ENCODE data around the gene ZNF304. TPM values are rescaled to one million over a fixed set of nuclear protein-coding genes. Genes with fewer than 3 reads are reported as not detected.

ZNF304 gene
- total and polyA plus RNA-seq, 9 of the 15 experiments (the other 6 are each of a cell fraction or from before 2014, with no cell fraction given) = 0.82 to 5.5 (median 3.6) TPM

- TF ChIP-seq POLR2B (IDR thresholded peaks at IDR 0.05; ENCODE audit: low read depth, partially characterized antibody) = no peak
Measured at GRCh38 chr19:57389194-57389729, 38.2 kb downstream of the ZNF304 start (continued).

- Histone ChIP-seq H3K36me3 (ENCODE audit: control insufficient read depth, insufficient read depth, low read length) (no peaks in the 10 kb centered on the region), H3K9me1 (ENCODE audit: control insufficient read depth, insufficient read depth, low read length) (no peaks in the 10 kb centered on the region), H3K27me3 (ENCODE audit: control insufficient read depth in 2 of 2, insufficient read depth in 2 of 2, low read length in 2 of 2) (no peaks in the 10 kb centered on the region), H3K4me2 (ENCODE audit: insufficient read depth, low read length) (peak within 1 kb of the TSS; percentile 93), H3K9ac (ENCODE audit: insufficient read depth in 1 of 2, low read depth in 2 of 2, low read length in 2 of 2) (peak within 1 kb of the TSS; percentile 75 to 93), H3K4me1 (replicated peaks in 1 of 2; ENCODE audit: control insufficient read depth in 2 of 2, insufficient read depth in 2 of 2, low read length in 2 of 2) (peaks cover 4 to 6% of the 10 kb centered on the region in 2 experiments; a peak in 4 of 5 replicates), H3K9me3 (replicated peaks; ENCODE audit: control insufficient read depth, insufficient read depth, low read depth, low read length) (peaks cover 6% of the 10 kb centered on the region), H3K4me3 (peak within 1 kb of the TSS; percentile 61), H2AFZ (ENCODE audit: low read depth, low read length) (peak within 1 kb of the TSS; percentile 99), H4K20me1 (replicated peaks; ENCODE audit: control insufficient read depth, insufficient read depth, low read length) (no peaks in the 10 kb centered on the region), H3K79me2 (ENCODE audit: control insufficient read depth, insufficient read depth, low read length) (peaks cover 24% of the 10 kb centered on the region), H3K27ac (ENCODE audit: extremely low read depth, low read depth, low read length) (peak within 1 kb of the TSS; percentile 83)
- CTCF ChIA-PET (ENCODE audit: low intra/inter-chr PET ratio) = no interaction called here
- peak; percentile 99 for ATAC-seq
- POLR2A ChIA-PET = interaction anchor here (0.5 to 1.1 kb wide), 10 partner anchors 9 to 1179 kb away, joined by 3 to 4 read pairs (median 3); partner anchors contain the start of genes TRAPPC2B, ZNF17 and ZNF547
- intact Hi-C loops (cut with micrococcal nuclease) = no loop called here
- DNase-seq (ENCODE audit: extremely low read depth in 1 of 4, low spot score in 3 of 4) = peak; percentile 89 to 96 (median 92)
- FAIRE-seq = peak; percentile 100
- BruUV-seq (replicated peaks) = TSS peak; percentile 63
- in situ Hi-C loops (cut with MboI) = no loop called here
- WGBS (ENCODE audit: insufficient coverage, low coverage, missing lambda C conversion rate) = 1% methylated on average over 48 of the region's 50 CpGs
- TF ChIP-seq JUNB (CRISPR knock-in tag; conservative IDR thresholded peaks at IDR 0.05) (peak; percentile 63; the same call in 1 of the 2 replicates), SPI1 (IDR thresholded peaks at IDR 0.05; ENCODE audit: borderline replicate concordance, low read depth, low read length) (peak; percentile 25; the same call in 1 of the 2 replicates), PML (IDR thresholded peaks at IDR 0.05; ENCODE audit: low read length) (0 out of 2 replicates have a peak, but pooled peaks have one; percentile 38), ZBTB17 (CRISPR knock-in tag; IDR thresholded peaks at IDR 0.05) (0 out of 2 replicates have a peak, but pooled peaks have one; percentile 31), ZFX (CRISPR knock-in tag; IDR thresholded peaks at IDR 0.05) (peak; percentile 87), KHSRP (IDR thresholded peaks at IDR 0.05) (0 out of 2 replicates have a peak, but pooled peaks have one; percentile 41), CBFB (CRISPR knock-in tag; IDR thresholded peaks at IDR 0.05) (peak; percentile 67; the same call in 1 of the 2 replicates), KLF1 (tag; IDR thresholded peaks at IDR 0.05) (peak; percentile 91), EHMT2 (IDR thresholded peaks at IDR 0.05) (0 out of 2 replicates have a peak, but pooled peaks have one; percentile 28), NCOR1 (IDR thresholded peaks at IDR 0.05) (no peak), ZHX1 (conservative IDR thresholded peaks at IDR 0.05; ENCODE audit: low read length) (no peak), ZNF57 (CRISPR knock-in tag; IDR thresholded peaks at IDR 0.05) (peak; percentile 92), ELF1 (tag; IDR thresholded peaks at IDR 0.05) (peak; percentile 81), FOXK1 (CRISPR knock-in tag; IDR thresholded peaks at IDR 0.05; ENCODE audit: borderline replicate concordance) (peak; percentile 50; the same call in 1 of the 2 replicates)
- TF ChIP-seq, protein P1, sequence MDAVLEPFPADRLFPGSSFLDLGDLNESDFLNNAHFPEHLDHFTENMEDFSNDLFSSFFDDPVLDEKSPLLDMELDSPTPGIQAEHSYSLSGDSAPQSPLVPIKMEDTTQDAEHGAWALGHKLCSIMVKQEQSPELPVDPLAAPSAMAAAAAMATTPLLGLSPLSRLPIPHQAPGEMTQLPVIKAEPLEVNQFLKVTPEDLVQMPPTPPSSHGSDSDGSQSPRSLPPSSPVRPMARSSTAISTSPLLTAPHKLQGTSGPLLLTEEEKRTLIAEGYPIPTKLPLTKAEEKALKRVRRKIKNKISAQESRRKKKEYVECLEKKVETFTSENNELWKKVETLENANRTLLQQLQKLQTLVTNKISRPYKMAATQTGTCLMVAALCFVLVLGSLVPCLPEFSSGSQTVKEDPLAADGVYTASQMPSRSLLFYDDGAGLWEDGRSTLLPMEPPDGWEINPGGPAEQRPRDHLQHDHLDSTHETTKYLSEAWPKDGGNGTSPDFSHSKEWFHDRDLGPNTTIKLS (IDR thresholded peaks at IDR 0.05; ENCODE audit: borderline replicate concordance, low read depth) = peak; percentile 69
Measured at GRCh38 chr19:57389730-57390598, 38.9 kb downstream of the ZNF304 start, which contains the start of gene ZNF548. ZNF548 (plus strand) TSS chr19:57389854; CDS start chr19:57390100, 246 bp downstream.
